HG03520 (cell line): ENCODE results near the gene MANBA.
A peak's percentile ranks its signal among the peaks of the same experiment; 100 is the strongest.
"Not testable (repeated sequence)": the region's sequence is repeated elsewhere in the genome, so short reads cannot be mapped to it uniquely, and the experiment has no call there.

ENCODE experiments used
- ATAC-seq: cut with Tn5 transposase; IDR thresholded peaks from one replicate; pipeline ENCODE4 v1.9.1; 2021; ENCODE audit warnings: mild to moderate bottlenecking, moderate library complexity; ENCODE audit not compliant: unreplicated experiment

Gene MANBA

DNA sequence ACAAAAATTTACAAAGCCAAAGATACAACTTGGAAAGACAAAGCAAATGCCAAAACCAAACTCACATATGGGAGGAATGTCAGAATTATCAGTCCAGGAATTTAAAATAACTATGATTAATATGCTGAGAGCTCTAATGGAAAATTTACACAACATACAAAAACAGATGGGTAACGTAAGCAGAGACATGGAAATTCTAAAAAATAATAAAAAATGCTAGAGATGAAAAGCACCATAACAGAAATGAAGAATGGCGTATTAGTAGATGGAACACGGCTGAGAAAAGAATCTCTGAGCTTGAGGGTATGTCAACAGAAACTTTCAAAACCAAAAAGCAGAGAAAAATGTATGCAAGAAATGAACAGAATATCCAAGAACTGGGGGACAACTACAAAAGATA lies 4.1 kb upstream of the MANBA start:
- no peak for ATAC-seq

GRCh38 chr4:102761906-102762305 lies 1.1 kb upstream of the MANBA start:
- ATAC-seq: no peak

DNA sequence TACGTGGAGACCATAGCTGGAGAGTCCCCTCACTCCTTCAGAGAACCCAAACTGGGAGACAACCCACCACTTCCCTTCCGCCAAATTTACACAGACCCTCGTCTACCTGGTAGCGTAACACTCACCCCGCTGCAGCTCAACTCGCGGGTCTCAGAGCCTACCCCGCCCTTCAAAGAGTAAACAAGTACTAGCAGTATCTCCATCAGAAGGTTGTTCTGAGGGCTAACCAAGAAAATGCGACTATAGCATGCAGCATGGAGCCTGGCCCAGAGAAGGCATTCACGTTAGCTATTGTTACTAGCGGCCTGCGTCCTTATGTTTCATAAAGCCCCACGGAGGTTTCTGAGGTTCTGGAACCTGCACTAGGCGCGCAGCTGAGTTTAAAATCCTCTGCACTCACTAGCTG lies 531 bp upstream of the MANBA start:
- ATAC-seq: peak; percentile 18

GRCh38 chr4:102759831-102760644 lies 730 bp downstream of the MANBA start:
- ATAC-seq: peak; percentile 54

- no peak for ATAC-seq
Observed at GRCh38 chr4:102758241-102759160, 2.3 kb downstream of the MANBA start.

DNA sequence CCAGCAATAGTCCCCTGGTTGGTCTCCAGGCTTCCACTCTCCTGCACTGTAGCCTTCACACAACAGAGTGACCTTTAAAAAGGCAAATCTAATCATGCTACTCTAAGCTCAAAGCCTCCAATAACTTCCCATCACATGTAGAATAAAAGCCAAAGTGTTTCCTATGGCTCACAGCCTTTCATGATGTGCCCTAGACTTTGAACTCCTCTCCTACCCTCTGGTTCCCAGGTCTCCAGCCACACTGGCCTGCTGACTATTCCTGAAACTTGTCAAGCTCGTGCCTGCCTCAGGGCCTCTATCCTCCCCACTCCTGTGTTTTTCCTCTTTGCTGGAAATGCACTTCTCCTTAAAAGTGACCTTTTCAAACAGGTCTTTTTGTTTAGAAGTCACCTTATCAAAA lies 3.1 kb downstream of the MANBA start:
- no peak for ATAC-seq

DNA sequence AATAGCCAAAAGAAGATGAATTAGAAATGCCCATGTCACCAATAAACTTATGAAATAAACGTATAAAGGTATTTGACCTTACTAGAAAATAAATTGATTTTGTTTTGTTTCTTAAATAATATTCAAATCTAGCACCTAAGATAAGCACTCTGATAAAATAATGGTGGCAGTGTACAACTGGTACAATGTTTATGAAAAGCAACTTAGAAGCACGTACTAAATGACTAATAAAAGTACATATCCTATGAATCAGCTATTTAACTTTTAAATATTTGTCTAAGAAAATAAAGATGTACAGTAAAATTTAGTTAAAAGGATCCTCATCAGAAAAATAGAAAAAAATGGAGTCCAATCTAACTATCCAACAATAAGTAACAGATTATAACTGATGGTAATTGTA lies 6.7 kb downstream of the MANBA start:
- ATAC-seq: no peak

DNA sequence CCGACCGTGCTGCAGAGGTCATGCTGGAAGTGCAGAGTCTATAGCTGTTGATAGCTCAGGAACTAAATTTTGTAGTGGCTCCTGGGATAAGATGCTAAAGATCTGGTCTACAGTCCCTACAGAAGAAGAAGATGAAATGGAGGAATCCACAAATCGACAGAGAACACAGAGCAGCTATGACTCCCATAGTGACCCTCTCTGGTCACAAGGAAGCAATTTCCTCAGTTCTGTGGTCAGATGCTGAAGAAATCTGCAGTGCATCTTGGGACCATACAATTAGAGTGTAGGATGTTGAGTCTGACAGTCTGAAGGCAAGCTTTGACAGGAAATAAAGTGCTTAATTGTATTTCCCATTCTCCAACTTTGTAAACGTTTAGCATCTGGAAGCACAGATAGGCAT lies 8.8 kb downstream of the MANBA start:
- no peak for ATAC-seq

DNA sequence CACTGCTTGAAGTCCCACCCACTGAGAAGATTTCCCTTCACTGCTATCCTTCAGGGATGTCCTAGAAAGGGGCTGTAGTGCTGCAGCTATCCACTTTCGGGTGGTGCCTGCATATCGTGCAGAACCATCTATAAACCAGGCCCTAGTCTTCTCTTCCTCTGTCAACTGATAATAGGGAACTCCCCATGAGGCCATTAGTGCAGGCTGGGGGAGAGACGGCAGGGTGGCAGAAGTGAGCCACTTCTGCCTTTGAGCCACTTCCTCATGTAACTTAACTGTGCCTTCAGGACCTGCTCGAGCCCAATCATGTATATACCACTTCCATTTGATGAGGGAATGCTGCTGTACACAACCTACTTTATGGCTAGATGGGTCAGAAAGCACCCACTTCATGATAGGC lies 17.4 kb downstream of the MANBA start:
- ATAC-seq: peak; percentile 92

DNA sequence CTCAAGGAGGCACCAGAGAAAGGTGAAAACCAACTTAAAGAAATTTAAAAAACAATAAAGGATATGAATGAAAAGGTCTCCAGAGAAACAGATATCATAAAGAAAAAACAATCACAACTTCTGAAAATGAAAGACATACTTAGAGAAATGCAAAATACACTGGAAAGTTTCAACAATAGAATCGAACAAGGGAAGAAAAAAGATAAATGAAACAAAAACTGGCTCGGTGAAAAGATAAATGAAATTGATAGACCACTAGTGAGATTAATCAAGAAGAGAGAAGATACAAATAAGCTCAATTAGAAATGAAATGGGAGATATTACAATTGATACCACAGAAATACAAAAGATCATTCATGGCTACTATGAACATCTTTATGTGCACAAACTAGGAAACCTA lies 22.0 kb downstream of the MANBA start:
- not testable (repeated sequence) for ATAC-seq

DNA sequence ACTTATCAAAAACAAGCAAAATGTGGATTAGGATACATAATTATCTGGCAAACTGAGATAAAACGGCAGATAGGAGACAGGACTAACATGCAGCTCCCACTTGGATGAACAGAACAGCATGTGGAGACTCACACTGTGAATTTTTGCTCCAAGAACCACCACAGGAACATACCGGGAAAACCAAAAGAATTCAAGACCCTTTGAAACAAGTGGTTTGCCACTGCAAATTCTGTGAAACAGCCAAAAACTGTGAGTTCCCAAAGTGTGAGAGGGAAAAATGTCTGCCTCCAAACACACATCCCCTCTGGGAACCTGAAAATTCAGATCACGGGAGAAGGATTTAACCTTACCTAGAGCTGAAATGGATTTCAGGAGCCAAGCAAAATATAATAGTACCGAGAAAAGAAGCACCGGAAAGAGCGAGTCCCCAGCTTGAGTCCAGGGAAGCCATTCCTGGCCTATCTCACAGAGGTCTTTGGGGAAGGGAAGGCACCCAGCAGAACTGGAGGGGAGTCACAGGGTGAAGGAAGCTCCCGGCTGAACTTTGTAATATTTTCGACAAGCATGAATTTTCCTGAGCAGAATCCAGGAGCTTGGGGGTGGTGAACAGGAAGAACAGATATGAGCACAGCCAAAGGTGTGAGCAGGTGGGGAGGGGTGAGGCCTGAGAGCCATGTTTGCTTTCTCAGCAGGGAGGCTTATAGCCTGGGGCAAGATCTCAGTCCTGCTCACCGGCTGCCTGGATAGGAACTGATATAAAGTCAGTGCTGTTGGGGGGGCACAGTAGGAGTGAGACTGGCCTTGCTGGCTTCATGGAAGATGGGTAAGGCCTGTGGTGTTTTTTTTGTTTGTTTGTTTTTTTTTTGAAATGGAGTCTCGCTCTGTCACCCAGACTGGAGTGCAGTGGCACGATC lies 23.9 kb downstream of the MANBA start:
- no peak for ATAC-seq

DNA sequence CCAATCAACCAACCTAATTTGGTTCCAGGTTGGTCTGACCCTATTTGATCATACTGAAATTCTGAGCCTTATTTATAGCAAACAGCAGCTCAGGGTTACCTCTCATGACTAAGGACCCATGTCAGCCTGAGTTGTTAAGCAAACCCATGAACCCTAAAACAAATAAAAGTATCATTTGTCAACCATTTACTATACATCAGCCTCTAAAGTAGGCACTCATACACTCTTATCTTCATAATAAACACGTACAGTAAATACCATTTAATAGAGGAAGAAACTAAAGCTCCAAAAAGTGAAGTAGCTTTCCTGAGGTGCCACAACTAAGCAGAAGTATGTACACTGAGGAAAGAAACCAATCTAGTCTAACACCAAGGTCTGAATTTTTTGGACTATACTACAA lies 25.2 kb downstream of the MANBA start:
- no peak for ATAC-seq

GRCh38 chr4:102734591-102735385 lies 26.0 kb downstream of the MANBA start:
- peak; percentile 99 for ATAC-seq

DNA sequence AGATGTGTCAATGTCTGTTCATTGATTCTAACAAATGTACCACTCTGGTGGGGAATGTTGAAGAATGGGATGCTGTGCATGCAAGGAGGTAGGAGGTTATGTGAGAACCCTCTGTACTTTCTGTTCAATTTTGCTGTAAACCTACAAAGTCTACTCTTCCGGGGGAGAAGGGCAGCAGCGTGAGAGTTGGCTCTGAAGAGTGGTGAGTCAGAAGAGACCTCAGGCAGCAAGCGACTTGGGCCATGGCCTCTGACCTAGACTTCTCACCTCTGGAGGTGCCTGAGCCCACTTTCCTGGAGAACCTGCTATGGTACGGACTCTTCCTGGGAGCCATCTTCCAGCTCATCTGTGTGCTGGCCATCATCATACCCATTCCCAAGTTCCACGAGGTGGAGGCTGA lies 26.7 kb downstream of the MANBA start:
- ATAC-seq: no peak

DNA sequence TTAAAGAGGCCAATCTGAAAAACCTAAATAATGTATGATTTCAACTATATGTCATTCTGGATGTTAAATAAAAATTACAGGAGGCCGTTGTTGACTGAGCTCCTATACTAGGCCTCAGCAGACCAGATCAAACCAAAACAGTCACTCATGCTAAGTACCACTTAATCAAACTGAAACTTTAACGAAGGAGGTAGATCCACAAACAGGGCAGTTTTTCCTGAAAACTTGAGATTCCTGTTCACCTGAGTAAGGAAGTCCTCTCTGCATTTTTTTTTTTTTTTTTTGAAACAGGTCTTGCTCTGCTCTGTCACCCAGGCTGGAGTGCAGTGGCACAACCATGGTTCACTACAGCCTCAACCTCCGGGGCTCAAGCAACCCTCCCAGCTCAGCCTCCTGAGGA lies 27.7 kb downstream of the MANBA start:
- no peak for ATAC-seq

DNA sequence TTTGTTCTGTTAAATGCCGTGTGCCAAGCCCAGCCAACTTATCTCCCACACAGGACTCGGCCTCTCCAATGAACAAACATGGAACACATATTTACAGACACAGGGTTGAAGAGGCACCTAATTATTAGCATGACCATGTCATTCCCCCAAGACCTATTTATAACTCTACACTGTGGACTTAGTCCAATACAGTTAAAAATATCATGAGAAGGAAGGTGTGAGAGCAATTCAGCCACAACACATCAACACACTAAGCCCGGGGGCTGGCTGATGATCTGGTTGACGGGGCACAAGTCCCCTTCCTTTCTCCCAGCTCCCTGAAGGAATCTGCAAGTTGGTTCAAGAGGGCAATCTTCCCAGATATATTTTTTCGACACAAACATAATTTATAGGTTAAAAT lies 28.1 kb downstream of the MANBA start:
- ATAC-seq: no peak

DNA sequence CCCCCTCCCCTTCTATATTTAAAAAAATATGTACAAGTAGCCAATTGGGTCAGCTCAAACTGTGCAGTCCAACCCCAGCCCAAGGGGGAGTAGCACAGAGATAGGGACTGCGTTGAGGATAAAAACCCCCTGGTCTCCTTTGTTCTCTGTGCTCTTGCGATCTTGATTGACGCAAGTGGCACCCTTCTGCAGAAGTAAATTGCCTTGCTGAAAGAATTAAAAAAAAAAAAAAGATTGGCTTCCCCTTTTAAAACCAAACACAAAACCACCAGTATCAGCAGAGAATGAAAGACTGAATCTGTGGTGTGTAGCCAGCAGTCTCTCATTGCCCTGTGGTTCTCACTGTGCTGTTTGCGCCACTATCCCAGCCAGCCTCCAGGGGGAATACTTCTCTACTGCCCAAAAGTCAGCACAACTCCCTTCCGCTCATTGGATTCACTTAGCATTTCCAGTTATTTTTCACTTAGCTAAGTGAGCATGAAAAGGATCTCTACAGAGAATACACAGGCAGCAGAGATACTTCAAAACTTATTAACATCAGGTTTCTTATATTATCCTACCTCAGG lies 29.7 kb downstream of the MANBA start:
- no peak for ATAC-seq

DNA sequence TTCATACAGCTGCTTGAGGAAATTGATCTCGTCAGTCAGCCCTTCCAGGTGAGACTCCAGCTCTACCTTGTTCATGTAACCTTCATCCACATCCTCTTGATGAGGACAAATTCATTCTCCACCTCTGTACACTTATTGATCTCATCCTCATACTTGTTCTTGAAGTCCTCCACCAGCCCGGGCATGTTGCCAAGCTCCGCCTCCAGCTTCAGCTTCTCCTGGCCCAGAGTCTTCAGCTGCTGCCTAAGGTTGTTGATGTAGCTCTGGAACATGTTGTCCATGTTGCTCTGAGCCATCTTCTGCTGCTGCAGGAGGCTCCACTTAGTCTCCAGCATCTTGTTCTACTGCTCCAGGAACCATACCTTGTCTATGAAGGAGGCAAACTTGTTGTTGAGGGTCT lies 31.3 kb downstream of the MANBA start:
- not testable (repeated sequence) for ATAC-seq

- ATAC-seq: not testable (repeated sequence)
Observed at GRCh38 chr4:102726919-102727318, 33.8 kb downstream of the MANBA start.

DNA sequence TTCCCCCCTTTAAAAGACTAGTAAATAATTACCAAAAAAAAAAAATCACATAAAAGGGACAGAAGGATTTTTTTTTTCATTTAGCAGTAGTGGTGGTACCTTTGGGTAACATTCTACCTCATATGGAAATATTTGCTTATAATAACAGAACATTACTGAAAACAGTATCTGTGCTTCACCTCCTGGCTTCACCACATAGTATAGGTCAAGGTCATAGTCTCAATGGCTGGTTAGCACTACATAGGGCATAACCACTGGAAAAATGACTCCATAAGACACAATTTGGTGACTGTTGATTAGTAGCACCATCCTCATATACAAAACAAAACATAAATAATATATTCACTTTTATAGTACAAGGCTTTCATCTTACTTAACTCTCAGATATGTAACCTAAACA lies 34.7 kb downstream of the MANBA start:
- no peak for ATAC-seq
